NCI-H1105 (cell line): Measurements from ENCODE around the gene GRIA1.

Experiments used
- DNase-seq: peaks from one replicate; lab custom pipeline; 2025; lab: John Stamatoyannopoulos, UW

The GRIA1 gene

GRCh38 chr5:153782589-153783361, 292.3 kb downstream of the GRIA1 start:
- DNase-seq, result no peak

GRCh38 chr5:153783362-153783658, 292.8 kb downstream of the GRIA1 start:
- no peak for DNase-seq

- DNase-seq, result no peak
Measured at GRCh38 chr5:153784277-153784676, 293.8 kb downstream of the GRIA1 start.

GRCh38 chr5:153791339-153791738, 300.9 kb downstream of the GRIA1 start:
- DNase-seq, result no peak

GRCh38 chr5:153792305-153792704, 301.8 kb downstream of the GRIA1 start:
- no peak for DNase-seq

- no peak for DNase-seq
Measured at GRCh38 chr5:153793699-153794098, 303.2 kb downstream of the GRIA1 start.

- DNase-seq, result no peak
Measured at GRCh38 chr5:153794327-153794726, 303.9 kb downstream of the GRIA1 start.

- DNase-seq, result no peak
Measured at GRCh38 chr5:153796527-153796926, 306.1 kb downstream of the GRIA1 start.

- no peak for DNase-seq
Measured at GRCh38 chr5:153797484-153797883, 307.0 kb downstream of the GRIA1 start.

- no peak for DNase-seq
Measured at GRCh38 chr5:153798830-153799229, 308.4 kb downstream of the GRIA1 start.

GRCh38 chr5:153799466-153799865, 309.0 kb downstream of the GRIA1 start:
- DNase-seq, result no peak

- DNase-seq, result no peak
Measured at GRCh38 chr5:153802050-153802821, 311.8 kb downstream of the GRIA1 start.

GRCh38 chr5:153807801-153808200, 317.3 kb downstream of the GRIA1 start:
- DNase-seq, result no peak

GRCh38 chr5:153809166-153809565, 318.7 kb downstream of the GRIA1 start:
- no peak for DNase-seq

GRCh38 chr5:153813901-153814300, 323.4 kb downstream of the GRIA1 start:
- no peak for DNase-seq

- no peak for DNase-seq
Measured at GRCh38 chr5:153816870-153817269, 326.4 kb downstream of the GRIA1 start.

- no peak for DNase-seq
Measured at GRCh38 chr5:153818626-153819025, 328.2 kb downstream of the GRIA1 start.

GRCh38 chr5:153823036-153823435, 332.6 kb downstream of the GRIA1 start:
- no peak for DNase-seq

GRCh38 chr5:153824909-153825308, 334.4 kb downstream of the GRIA1 start:
- no peak for DNase-seq

- no peak for DNase-seq
Measured at GRCh38 chr5:153827397-153827796, 336.9 kb downstream of the GRIA1 start.

- no peak for DNase-seq
Measured at GRCh38 chr5:153829510-153830065, 339.1 kb downstream of the GRIA1 start.

- no peak for DNase-seq
Measured at GRCh38 chr5:153831973-153832372, 341.5 kb downstream of the GRIA1 start.

GRCh38 chr5:153835891-153836515, 345.5 kb downstream of the GRIA1 start:
- no peak for DNase-seq
